A204.1 (cell line): ENCODE measurements around the gene SLC25A45.

Experiments used
- FAIRE-seq: peaks from 2 replicates; lab custom pipeline; 2012; peaks lifted over from hg19 to GRCh38; lab: Jason Lieb, UNC

The SLC25A45 gene

DNA sequence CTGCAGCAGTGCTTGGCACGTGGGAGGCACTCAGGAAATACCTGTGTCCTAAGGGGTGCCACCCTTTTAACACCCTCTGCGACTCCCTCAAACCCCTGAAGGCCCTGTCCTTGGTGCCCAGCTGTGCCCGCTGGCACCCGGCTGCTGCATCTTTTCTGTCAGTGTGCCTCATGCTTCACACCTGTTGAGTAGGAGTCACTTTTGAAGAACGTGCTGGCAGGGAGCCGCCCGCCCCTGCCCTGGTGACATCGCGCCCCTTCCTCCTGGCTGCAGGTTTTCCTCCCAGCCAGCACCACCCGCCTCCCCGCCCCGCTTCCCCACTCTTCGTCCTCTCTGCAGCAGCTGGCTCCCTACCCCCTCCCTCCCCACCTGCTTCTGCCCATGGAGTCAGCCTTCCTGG lies 21.8 kb upstream of the SLC25A45 start:
- no peak for FAIRE-seq

GRCh38 chr11:65403607-65404121 lies 21.2 kb upstream of the SLC25A45 start:
- FAIRE-seq, result no peak

DNA sequence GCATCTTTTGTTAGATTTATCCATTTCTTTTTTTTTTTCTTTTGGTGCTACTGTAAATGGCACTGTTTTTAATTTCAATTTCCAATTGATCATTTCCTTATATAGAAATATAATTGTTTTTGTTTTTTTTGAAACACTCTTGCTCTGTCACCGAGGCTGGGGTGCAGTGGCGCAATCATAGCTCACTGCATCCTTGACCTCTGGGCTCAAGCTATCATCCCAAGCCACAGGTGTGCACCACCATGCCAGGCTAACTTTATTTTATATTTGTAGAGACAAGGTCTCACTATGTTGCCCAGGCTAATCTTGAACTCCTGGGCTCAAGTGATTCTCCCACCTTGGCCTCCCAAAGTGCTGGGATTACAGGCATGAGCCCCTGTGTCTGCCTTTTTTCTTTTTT lies 20.3 kb upstream of the SLC25A45 start:
- no peak for FAIRE-seq

GRCh38 chr11:65401803-65402248 lies 19.4 kb upstream of the SLC25A45 start:
- FAIRE-seq, result no peak

- FAIRE-seq, result no peak
These were observed 18.8 kb upstream of the SLC25A45 start for GRCh38 chr11:65401073-65401802.

- FAIRE-seq, result no peak
These were observed 18.0 kb upstream of the SLC25A45 start for GRCh38 chr11:65400307-65401072.

DNA sequence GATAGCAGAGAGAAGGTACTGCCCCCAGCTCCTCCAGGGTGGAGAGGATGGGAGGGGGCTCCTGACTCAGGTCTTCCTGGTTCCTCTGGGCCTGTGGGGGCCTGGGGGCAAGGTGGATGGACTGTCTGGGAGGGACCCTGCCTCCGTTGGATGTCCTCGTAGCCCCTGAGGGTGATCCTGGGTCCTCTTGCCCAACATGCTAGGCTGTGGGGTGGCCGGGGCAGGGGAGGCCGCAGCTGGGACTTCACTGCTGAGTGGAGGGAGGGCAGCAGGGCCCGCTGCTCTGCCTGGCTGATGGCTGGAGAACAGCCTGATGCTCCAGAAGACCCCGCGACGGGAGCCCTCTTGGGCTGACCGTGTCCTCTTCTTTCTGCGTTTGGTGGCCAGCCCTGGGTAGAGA lies 17.4 kb upstream of the SLC25A45 start:
- no peak for FAIRE-seq

GRCh38 chr11:65399249-65399648 lies 16.8 kb upstream of the SLC25A45 start:
- no peak for FAIRE-seq

- FAIRE-seq, result no peak
These were observed 16.0 kb upstream of the SLC25A45 start for GRCh38 chr11:65398362-65398910.

GRCh38 chr11:65396769-65397745 lies 14.6 kb upstream of the SLC25A45 start:
- FAIRE-seq, result no peak

GRCh38 chr11:65395961-65396530 lies 13.6 kb upstream of the SLC25A45 start:
- no peak for FAIRE-seq

DNA sequence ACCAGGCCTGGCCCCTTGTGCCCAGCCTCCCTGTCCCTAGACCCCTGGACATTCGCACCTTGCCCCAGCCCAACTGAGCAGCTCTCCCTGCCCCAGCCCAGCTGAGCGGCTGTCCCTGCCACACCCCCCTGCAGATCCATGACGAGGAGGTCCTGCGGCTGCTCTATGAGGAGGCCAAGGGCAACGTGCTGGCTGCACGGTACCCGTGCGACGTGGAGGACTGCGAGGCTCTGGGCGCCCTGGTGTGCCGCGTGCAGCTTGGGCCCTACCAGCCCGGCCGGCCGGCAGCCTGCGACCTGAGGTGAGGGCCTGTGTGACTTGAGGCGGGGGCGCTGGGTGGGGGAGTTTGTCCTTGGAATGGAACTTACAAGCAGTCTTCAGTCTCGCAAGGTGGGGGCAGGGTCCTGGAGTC lies 11.7 kb upstream of the SLC25A45 start:
- FAIRE-seq, result no peak

- FAIRE-seq, result no peak
These were observed 11.2 kb upstream of the SLC25A45 start for GRCh38 chr11:65393513-65394079.

DNA sequence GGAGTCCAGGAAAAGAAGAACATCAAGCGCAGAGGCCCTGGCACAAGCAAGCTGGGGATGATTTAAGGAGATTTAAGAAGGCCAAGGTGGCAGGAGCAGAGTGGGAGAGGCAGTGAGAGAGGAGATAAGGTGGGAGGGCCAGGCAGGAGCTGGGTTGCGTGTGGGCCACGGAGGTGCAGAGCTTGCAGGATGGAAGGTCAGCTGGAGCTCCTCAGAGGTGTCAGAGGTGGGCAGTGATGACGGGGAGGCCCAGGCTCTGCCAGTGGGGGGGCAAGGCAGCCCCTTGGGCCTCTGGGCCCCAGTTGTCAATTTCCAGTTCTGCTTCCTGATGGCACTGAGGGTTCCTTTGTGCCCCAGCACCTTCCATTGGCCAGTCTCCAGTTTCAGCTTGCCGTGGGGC lies 10.5 kb upstream of the SLC25A45 start:
- FAIRE-seq, result no peak

GRCh38 chr11:65392186-65392829 lies 9.9 kb upstream of the SLC25A45 start:
- no peak for FAIRE-seq

DNA sequence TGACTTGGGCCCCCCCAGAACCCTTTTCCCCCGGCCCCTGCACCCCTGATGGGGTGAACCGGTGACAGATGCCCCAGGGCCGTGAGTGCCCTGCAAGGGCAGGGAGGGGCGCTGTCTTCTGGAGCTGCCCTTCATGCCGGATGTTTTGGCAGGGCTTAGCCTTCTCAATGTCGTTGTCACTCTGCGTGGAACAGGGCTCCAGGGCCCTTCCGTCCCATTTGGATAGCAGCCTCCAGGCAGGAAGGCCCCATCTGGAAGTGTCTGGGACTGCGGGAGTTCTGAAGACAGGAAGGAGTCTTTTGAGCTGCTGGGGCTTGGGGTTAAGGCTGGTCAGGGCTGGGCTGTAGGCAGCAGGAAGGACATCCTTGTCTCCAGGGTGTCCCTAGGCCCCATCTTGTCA lies 8.6 kb upstream of the SLC25A45 start:
- no peak for FAIRE-seq

DNA sequence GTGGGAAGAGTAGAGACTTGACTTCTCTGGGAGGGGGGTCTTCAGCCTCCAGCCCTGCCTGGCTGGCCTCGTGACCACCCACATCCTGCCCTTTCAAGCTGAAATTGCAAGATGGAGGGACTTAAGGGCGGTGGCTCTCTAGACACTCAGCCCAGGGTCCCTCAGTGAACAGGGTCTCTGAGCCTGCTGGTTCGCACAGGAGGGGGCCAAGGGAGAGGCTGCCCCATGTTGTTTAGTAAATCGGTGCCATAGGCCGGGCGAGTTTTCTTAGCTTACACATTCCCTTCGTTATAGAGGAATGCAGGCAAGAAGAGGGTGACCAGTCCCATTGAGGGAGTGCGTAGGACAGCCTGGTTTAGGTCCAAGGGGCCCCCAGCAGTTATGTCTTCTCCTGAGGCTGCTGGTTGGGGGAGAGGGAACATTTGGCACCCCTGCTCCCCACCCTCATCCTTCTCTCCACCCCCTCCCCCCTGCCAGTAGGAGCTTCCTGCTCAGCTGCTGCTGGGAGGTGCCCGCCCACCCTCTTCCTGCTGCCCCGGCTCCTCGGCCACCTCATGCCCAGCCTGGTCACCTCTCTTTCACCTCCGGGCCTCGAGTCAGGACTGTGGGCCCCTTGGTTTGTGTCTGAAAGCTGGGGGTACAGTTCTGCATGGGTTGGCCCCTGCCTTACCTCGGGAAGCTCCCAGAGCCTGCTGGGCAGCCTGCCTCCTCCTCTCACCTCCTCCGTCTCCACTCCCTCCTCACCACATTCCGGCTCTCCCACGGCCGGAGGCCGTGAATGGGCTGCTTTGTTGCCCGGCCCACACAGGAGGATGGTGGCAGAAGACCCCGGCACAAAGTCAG lies 7.9 kb upstream of the SLC25A45 start:
- no peak for FAIRE-seq

DNA sequence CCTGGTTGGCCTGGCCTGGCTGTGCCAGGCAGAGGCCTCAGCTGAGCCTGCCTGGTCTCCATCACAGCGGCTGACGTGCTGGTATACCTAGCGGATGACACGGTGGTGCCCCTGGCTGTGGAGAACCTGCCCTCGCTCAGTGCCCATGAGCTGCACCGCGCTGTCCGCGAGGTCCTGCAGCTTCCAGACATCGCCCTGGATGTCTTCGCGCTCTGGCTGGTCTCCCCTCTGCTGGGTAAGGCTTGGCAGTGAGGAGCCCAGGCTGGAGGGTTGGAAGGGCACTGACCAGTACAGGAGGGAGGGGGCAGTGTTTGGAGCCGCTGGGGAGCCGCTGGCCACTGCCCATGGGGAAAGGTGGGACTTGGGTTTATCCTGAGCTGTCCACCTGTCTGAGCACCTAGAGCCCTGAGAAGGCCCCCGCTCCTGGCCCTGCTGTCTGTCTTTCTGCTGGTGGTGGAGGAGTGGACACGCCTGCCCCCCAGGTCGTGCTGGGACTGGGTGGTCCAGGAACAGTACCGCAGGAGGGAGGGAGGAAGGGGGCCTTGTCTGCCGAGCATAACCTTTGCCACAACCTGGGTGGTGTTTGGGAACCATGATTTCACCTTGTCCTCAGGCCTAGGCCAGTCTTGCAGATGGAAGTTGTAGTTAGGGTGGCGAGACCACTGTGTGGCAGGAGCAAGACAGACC lies 7.0 kb upstream of the SLC25A45 start:
- FAIRE-seq, result no peak

DNA sequence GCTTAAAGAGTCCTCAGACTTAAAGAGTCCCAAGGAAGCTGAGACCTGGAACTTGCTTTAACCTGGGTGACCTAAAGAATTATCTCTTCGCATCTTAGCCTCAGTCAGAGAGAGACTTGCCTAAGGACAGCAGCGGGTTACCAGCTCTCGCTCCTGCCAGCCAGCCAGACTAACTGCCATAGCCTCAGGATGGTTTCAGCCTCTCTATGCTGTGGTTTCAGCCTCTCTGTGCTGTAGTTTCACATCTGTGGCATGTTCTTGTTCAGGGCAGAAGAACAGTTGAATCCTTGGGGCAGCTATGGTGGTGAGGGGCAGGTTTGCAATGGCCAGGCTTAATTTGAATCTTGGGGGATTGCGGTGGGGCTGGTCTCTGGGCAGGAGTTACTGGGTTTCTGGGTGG lies 6.3 kb upstream of the SLC25A45 start:
- no peak for FAIRE-seq
